Liver (tissue), 9 donors: ENCODE measurements around the gene TRIM42. TPM values are rescaled to one million over a fixed set of nuclear protein-coding genes. Genes with fewer than 3 reads are reported as not detected.

ENCODE experiments used
- DNase-seq: peaks from one replicate; pipeline ENCODE4 v3.0.0-alpha.2; 2017; ENCODE audit warnings: low spot score
- H3K27ac ChIP-seq, 2 donors: one replicate each; pipeline ENCODE4 v1.7.0; 2013; ENCODE audit warnings: inconsistent platforms in 2 of 2, low read length in 2 of 2, control low read depth in 1 of 2, low read depth in 1 of 2, mild to moderate bottlenecking in 1 of 2
- H3K27me3 ChIP-seq, 4 donors: one replicate each; pipeline versions ENCODE4 v1.6.1 to v1.7.0; 2013; ENCODE audit warnings: low read length in 3 of 4, inconsistent platforms in 1 of 4, mild to moderate bottlenecking in 1 of 4, moderate library complexity in 1 of 4; ENCODE audit not compliant: control insufficient read depth in 4 of 4, insufficient read depth in 4 of 4
- H3K36me3 ChIP-seq, 4 donors: one replicate each; pipeline versions ENCODE4 v1.6.1 to v1.7.0; 2013; ENCODE audit warnings: low read length in 3 of 4, mild to moderate bottlenecking in 3 of 4, low read depth in 1 of 4, moderate library complexity in 1 of 4; ENCODE audit not compliant: control insufficient read depth in 4 of 4, insufficient read depth in 3 of 4
- H3K4me1 ChIP-seq, 4 donors: one replicate each; pipeline versions ENCODE4 v1.6.1 to v1.7.0; 2013; ENCODE audit warnings: low read length in 3 of 4, mild to moderate bottlenecking in 3 of 4, moderate library complexity in 1 of 4; ENCODE audit not compliant: control insufficient read depth in 4 of 4, insufficient read depth in 4 of 4
- H3K4me3 ChIP-seq, 3 donors: one replicate each; pipeline versions ENCODE4 v1.6.1 to v1.7.0; 2013; ENCODE audit warnings: low read length in 3 of 3, control low read depth in 1 of 3, low read depth in 1 of 3, mild to moderate bottlenecking in 1 of 3
- H3K9ac ChIP-seq, 2 donors: one replicate each; pipeline ENCODE4 v1.7.0; 2013; ENCODE audit warnings: low read length in 2 of 2, mild to moderate bottlenecking in 2 of 2, moderate library complexity in 2 of 2, control low read depth in 1 of 2, low read depth in 1 of 2
- H3K9me3 ChIP-seq, 4 donors: one replicate each; pipeline versions ENCODE4 v1.6.1 to v1.7.0; 2013; ENCODE audit warnings: low read length in 3 of 4; ENCODE audit not compliant: control insufficient read depth in 4 of 4
- ATF3 ChIP-seq: IDR thresholded peaks from 2 replicates; pipeline ENCODE4 v1.6.1; 2016; ENCODE audit warnings: antibody characterized with exemption
- CTCF ChIP-seq: fragments of 150-350 bp; IDR thresholded peaks from 2 replicates; pipeline ENCODE4 v1.5.1; 2017; ENCODE audit warnings: improper control_type of control experiment, low read depth, low read length; ENCODE audit not compliant: missing input control
- EGR1 ChIP-seq, 2 donors: IDR thresholded peaks; 2 replicates each; pipeline ENCODE4 v1.6.1; 2016 to 2018; ENCODE audit warnings: antibody characterized with exemption in 2 of 2, low read depth in 2 of 2
- FOXA1 ChIP-seq: IDR thresholded peaks from 2 replicates; pipeline ENCODE4 v1.6.1; 2016; ENCODE audit warnings: antibody characterized with exemption
- FOXA2 ChIP-seq: IDR thresholded peaks from 2 replicates; pipeline ENCODE4 v1.6.1; 2016; ENCODE audit warnings: antibody characterized with exemption
- GABPA ChIP-seq, 2 donors: IDR thresholded peaks in 1 of 2; conservative IDR thresholded peaks in 1 of 2; 2 replicates each; pipeline ENCODE4 v1.6.1; 2016; ENCODE audit warnings: antibody characterized with exemption in 2 of 2, mild to moderate bottlenecking in 1 of 2, moderate library complexity in 1 of 2
- HNF4A ChIP-seq, 2 donors: conservative IDR thresholded peaks; 2 replicates each; pipeline ENCODE4 v1.6.1; 2016; ENCODE audit warnings: antibody characterized with exemption in 2 of 2, mild to moderate bottlenecking in 2 of 2
- HNF4G ChIP-seq: IDR thresholded peaks from 2 replicates; pipeline ENCODE4 v1.6.1; 2016; ENCODE audit warnings: antibody characterized with exemption
- JUND ChIP-seq, 2 donors: IDR thresholded peaks; 2 replicates each; pipeline ENCODE4 v1.6.1; 2016; ENCODE audit warnings: antibody characterized with exemption in 2 of 2
- MAX ChIP-seq: IDR thresholded peaks from 2 replicates; pipeline ENCODE4 v1.6.1; 2016; ENCODE audit warnings: antibody characterized with exemption
- NR2F2 ChIP-seq: IDR thresholded peaks from 2 replicates; pipeline ENCODE4 v1.6.1; 2016; ENCODE audit warnings: antibody characterized with exemption
- RAD21 ChIP-seq, 2 donors: IDR thresholded peaks; 2 replicates each; pipeline ENCODE4 v1.6.1; 2016; ENCODE audit warnings: antibody characterized with exemption in 2 of 2, mild to moderate bottlenecking in 2 of 2
- RXRA ChIP-seq, 2 donors: IDR thresholded peaks; 2 replicates each; pipeline ENCODE4 v1.6.1; 2017 to 2018; ENCODE audit warnings: antibody characterized with exemption in 2 of 2, mild to moderate bottlenecking in 1 of 2
- SP1 ChIP-seq: IDR thresholded peaks from 2 replicates; pipeline ENCODE4 v1.6.1; 2018; ENCODE audit warnings: antibody characterized with exemption, mild to moderate bottlenecking
- TAF1 ChIP-seq: conservative IDR thresholded peaks from 2 replicates; pipeline ENCODE4 v1.6.1; 2016; ENCODE audit warnings: antibody characterized with exemption, mild to moderate bottlenecking
- YY1 ChIP-seq: IDR thresholded peaks from 2 replicates; pipeline ENCODE4 v1.6.1; 2016; ENCODE audit warnings: antibody characterized with exemption, mild to moderate bottlenecking
- ZBTB33 ChIP-seq: IDR thresholded peaks from 2 replicates; pipeline ENCODE4 v1.6.1; 2016; ENCODE audit warnings: antibody characterized with exemption
- WGBS: extraction: QIAGEN DNeasy Blood & Tissue Kit; methylation state at CpG from one replicate; pipeline ENCODE4 v1.1.7; 2013; 5-methylcytosine and 5-hydroxymethylcytosine counted together
- polyA plus RNA-seq, 2 donors: library from polyadenylated mRNA; stranded (reverse) in 1 of 2; unstranded in 1 of 2; fragments of 200-250 nt in 1 of 2; fragments of >200 nt in 1 of 2; fragmentation: Nextera tagmentation in 1 of 2; extraction: Ambion mirVana in 1 of 2; gene quantifications; one replicate each; pipeline versions ENCODE4 v1.2.1 to v1.2.3, GENCODE V29; 2013 to 2015
- total RNA-seq, 2 donors: library from RNA; depleted of rRNA; stranded (reverse); fragments of >200 nt; gene quantifications; one replicate each; pipeline ENCODE4 v1.2.3, GENCODE V29; 2014
- donor health status: healthy.
- donor health status: healthy.
- donor health status: healthy.
- donor health status: healthy.
- donor health status: healthy.

The TRIM42 gene
- total and polyA plus RNA-seq, 4 donors, result not detected

- no peaks in the 10 kb centered on the region for H3K36me3 ChIP-seq
- H3K9me3 ChIP-seq, result no peaks in the 10 kb centered on the region
- peaks cover 0 to 11% (median 7%) of the 10 kb centered on the region in 4 donors for H3K4me1 ChIP-seq
- no peak overlapping the region for H3K27ac ChIP-seq
- no peak overlapping the region for H3K9ac ChIP-seq
- no peak for TF ChIP-seq NR2F2
- TF ChIP-seq JUND (IDR thresholded peaks at IDR 0.05), result no peak
- TF ChIP-seq HNF4A (conservative IDR thresholded peaks at IDR 0.05), result no peak
- TF ChIP-seq ZBTB33, result no peak
- TF ChIP-seq FOXA1, result no peak
- no peak for TF ChIP-seq HNF4G
- no peak for TF ChIP-seq SP1
- TF ChIP-seq GABPA (IDR thresholded peaks at IDR 0.05 in 1 of 2, conservative IDR thresholded peaks at IDR 0.05 in 1 of 2), result no peak
- no peak for TF ChIP-seq FOXA2
- no peak for TF ChIP-seq YY1
- TF ChIP-seq ATF3, result no peak
- TF ChIP-seq EGR1 (IDR thresholded peaks at IDR 0.05; ENCODE audit: low read depth in 2 of 2), result no peak
- TF ChIP-seq MAX, result no peak
- TF ChIP-seq CTCF, result no peak
- DNase-seq, result no peak
- H3K27me3 ChIP-seq, result no peaks in the 10 kb centered on the region
- H3K4me3 ChIP-seq, result no peak overlapping the region
These were observed 31.9 kb downstream of the TRIM42 start for GRCh38 chr3:140709751-140710150.

- H3K27ac ChIP-seq, result no peak overlapping the region
- no peak overlapping the region for H3K9ac ChIP-seq
- DNase-seq, result no peak
- no peak overlapping the region for H3K4me3 ChIP-seq
- H3K4me1 ChIP-seq, result peaks cover 0 to 11% (median 7%) of the 10 kb centered on the region in 4 donors
- WGBS, result 88% methylated on average over 2 of the region's 2 CpGs
- H3K36me3 ChIP-seq, result no peaks in the 10 kb centered on the region
- H3K9me3 ChIP-seq, result no peaks in the 10 kb centered on the region
- no peaks in the 10 kb centered on the region for H3K27me3 ChIP-seq
- TF ChIP-seq EGR1 (IDR thresholded peaks at IDR 0.05; ENCODE audit: low read depth in 2 of 2), result no peak
- TF ChIP-seq TAF1, result no peak
- TF ChIP-seq NR2F2, result no peak
- TF ChIP-seq JUND (IDR thresholded peaks at IDR 0.05), result no peak
- TF ChIP-seq HNF4A (conservative IDR thresholded peaks at IDR 0.05), result no peak
- no peak for TF ChIP-seq FOXA1
- TF ChIP-seq ZBTB33, result no peak
- TF ChIP-seq CTCF, result no peak
- no peak for TF ChIP-seq GABPA (IDR thresholded peaks at IDR 0.05 in 1 of 2, conservative IDR thresholded peaks at IDR 0.05 in 1 of 2)
- no peak for TF ChIP-seq HNF4G
- TF ChIP-seq SP1, result no peak
- TF ChIP-seq RAD21 (IDR thresholded peaks at IDR 0.05), result no peak
- no peak for TF ChIP-seq MAX
- TF ChIP-seq RXRA (IDR thresholded peaks at IDR 0.05), result no peak
- TF ChIP-seq YY1, result no peak
- no peak for TF ChIP-seq ATF3
- TF ChIP-seq FOXA2, result no peak
These were observed 33.0 kb downstream of the TRIM42 start for GRCh38 chr3:140710711-140711389.
